Measurements from ENCODE around the gene YIF1A. TPM values are rescaled to one million over a fixed set of nuclear protein-coding genes. Genes with fewer than 3 reads are reported as not detected.

YIF1A gene, protein sequence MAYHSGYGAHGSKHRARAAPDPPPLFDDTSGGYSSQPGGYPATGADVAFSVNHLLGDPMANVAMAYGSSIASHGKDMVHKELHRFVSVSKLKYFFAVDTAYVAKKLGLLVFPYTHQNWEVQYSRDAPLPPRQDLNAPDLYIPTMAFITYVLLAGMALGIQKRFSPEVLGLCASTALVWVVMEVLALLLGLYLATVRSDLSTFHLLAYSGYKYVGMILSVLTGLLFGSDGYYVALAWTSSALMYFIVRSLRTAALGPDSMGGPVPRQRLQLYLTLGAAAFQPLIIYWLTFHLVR
- polyA plus RNA-seq (ENCODE audit: insufficient read length in 3 of 3) = 10 to 100 TPM; 43.3 to 61.5 (median 57.3) TPM
- long read RNA-seq, donor 1, transcript YIF1A-203 (8 exons, 1,124 nt) = major isoform, 30 of 47 reads
- long read RNA-seq, donor 1, partial matches to known transcripts = 7 of 47 reads
- long read RNA-seq, donor 1, other reads (novel, unspliced or antisense) = 0 of 47 reads
- long read RNA-seq, donor 2, transcript YIF1A-209 (3 exons, 540 nt) = minor isoform, 8 of 33 reads
- long read RNA-seq, donor 2, transcript YIF1A-203 (8 exons, 1,124 nt) = major isoform, 15 of 33 reads
- long read RNA-seq, donor 2, partial matches to known transcripts = 5 of 33 reads
- long read RNA-seq, donor 2, other reads (novel, unspliced or antisense) = 0 of 33 reads
- long read RNA-seq, donor 3, transcript YIF1A-209 (3 exons, 540 nt) = minor isoform, 5 of 89 reads
- long read RNA-seq, donor 3, transcript YIF1A-203 (8 exons, 1,124 nt) = major isoform, 50 of 89 reads
- long read RNA-seq, donor 3, partial matches to known transcripts = 24 of 89 reads
- long read RNA-seq, donor 3, other reads (novel, unspliced or antisense) = 6 of 89 reads
- long read RNA-seq, donor 4, transcript YIF1A-203 (8 exons, 1,124 nt) = major isoform, 28 of 53 reads
- long read RNA-seq, donor 4, transcript YIF1A-209 (3 exons, 540 nt) = minor isoform, 9 of 53 reads
- long read RNA-seq, donor 4, partial matches to known transcripts = 11 of 53 reads
- long read RNA-seq, donor 4, other reads (novel, unspliced or antisense) = 0 of 53 reads
- long read RNA-seq, donor 5 = 0 reads
- long read RNA-seq, donor 6, transcript YIF1A-209 (3 exons, 540 nt) = minor isoform, 14 of 58 reads
- long read RNA-seq, donor 6, transcript YIF1A-203 (8 exons, 1,124 nt) = major isoform, 28 of 58 reads
- long read RNA-seq, donor 6, partial matches to known transcripts = 8 of 58 reads
- long read RNA-seq, donor 6, other reads (novel, unspliced or antisense) = 0 of 58 reads
- long read RNA-seq, donor 7, transcript YIF1A-203 (8 exons, 1,124 nt) = major isoform, 36 of 64 reads
- long read RNA-seq, donor 7, transcript YIF1A-209 (3 exons, 540 nt) = minor isoform, 10 of 64 reads
- long read RNA-seq, donor 7, partial matches to known transcripts = 7 of 64 reads
- long read RNA-seq, donor 7, other reads (novel, unspliced or antisense) = 0 of 64 reads
- long read RNA-seq, donor 8, transcript YIF1A-203 (8 exons, 1,124 nt) = major isoform, 53 of 88 reads
- long read RNA-seq, donor 8, transcript YIF1A-209 (3 exons, 540 nt) = minor isoform, 14 of 88 reads
- long read RNA-seq, donor 8, partial matches to known transcripts = 14 of 88 reads
- long read RNA-seq, donor 8, other reads (novel, unspliced or antisense) = 0 of 88 reads
- long read RNA-seq, donor 9, transcript YIF1A-203 (8 exons, 1,124 nt) = major isoform, 32 of 57 reads
- long read RNA-seq, donor 9, transcript YIF1A-209 (3 exons, 540 nt) = minor isoform, 12 of 57 reads
- long read RNA-seq, donor 9, partial matches to known transcripts = 11 of 57 reads
- long read RNA-seq, donor 9, other reads (novel, unspliced or antisense) = 0 of 57 reads
- long read RNA-seq, donor 10, transcript YIF1A-209 (3 exons, 540 nt) = minor isoform, 10 of 57 reads
- long read RNA-seq, donor 10, transcript YIF1A-203 (8 exons, 1,124 nt) = major isoform, 34 of 57 reads
- long read RNA-seq, donor 10, partial matches to known transcripts = 9 of 57 reads
- long read RNA-seq, donor 10, other reads (novel, unspliced or antisense) = 0 of 57 reads
- long read RNA-seq, donor 11, transcript YIF1A-203 (8 exons, 1,124 nt) = major isoform, 33 of 43 reads
- long read RNA-seq, donor 11, transcript YIF1A-209 (3 exons, 540 nt) = minor isoform, 8 of 43 reads
- long read RNA-seq, donor 11, partial matches to known transcripts = 0 of 43 reads
- long read RNA-seq, donor 11, other reads (novel, unspliced or antisense) = 0 of 43 reads
- long read RNA-seq, donor 12, transcript YIF1A-203 (8 exons, 1,124 nt) = major isoform, 17 of 31 reads
- long read RNA-seq, donor 12, partial matches to known transcripts = 6 of 31 reads
- long read RNA-seq, donor 12, other reads (novel, unspliced or antisense) = 0 of 31 reads
- long read RNA-seq, donor 13 = 0 reads
- long read RNA-seq, donor 14, transcript YIF1A-209 (3 exons, 540 nt) = minor isoform, 6 of 54 reads
- long read RNA-seq, donor 14, transcript YIF1A-203 (8 exons, 1,124 nt) = major isoform, 39 of 54 reads
- long read RNA-seq, donor 14, partial matches to known transcripts = 8 of 54 reads
- long read RNA-seq, donor 14, other reads (novel, unspliced or antisense) = 0 of 54 reads
- long read RNA-seq, donor 15, transcript YIF1A-209 (3 exons, 540 nt) = minor isoform, 5 of 24 reads
- long read RNA-seq, donor 15, transcript YIF1A-203 (8 exons, 1,124 nt) = major isoform, 15 of 24 reads
- long read RNA-seq, donor 15, partial matches to known transcripts = 0 of 24 reads
- long read RNA-seq, donor 15, other reads (novel, unspliced or antisense) = 0 of 24 reads
- long read RNA-seq, donor 16, transcript YIF1A-209 (3 exons, 540 nt) = minor isoform, 21 of 153 reads
- long read RNA-seq, donor 16, transcript YIF1A-203 (8 exons, 1,124 nt) = major isoform, 87 of 153 reads
- long read RNA-seq, donor 16, transcript YIF1A-201 (7 exons, 943 nt) = minor isoform, 7 of 153 reads
- long read RNA-seq, donor 16, partial matches to known transcripts = 29 of 153 reads
- long read RNA-seq, donor 16, other reads (novel, unspliced or antisense) = 6 of 153 reads

DNA sequence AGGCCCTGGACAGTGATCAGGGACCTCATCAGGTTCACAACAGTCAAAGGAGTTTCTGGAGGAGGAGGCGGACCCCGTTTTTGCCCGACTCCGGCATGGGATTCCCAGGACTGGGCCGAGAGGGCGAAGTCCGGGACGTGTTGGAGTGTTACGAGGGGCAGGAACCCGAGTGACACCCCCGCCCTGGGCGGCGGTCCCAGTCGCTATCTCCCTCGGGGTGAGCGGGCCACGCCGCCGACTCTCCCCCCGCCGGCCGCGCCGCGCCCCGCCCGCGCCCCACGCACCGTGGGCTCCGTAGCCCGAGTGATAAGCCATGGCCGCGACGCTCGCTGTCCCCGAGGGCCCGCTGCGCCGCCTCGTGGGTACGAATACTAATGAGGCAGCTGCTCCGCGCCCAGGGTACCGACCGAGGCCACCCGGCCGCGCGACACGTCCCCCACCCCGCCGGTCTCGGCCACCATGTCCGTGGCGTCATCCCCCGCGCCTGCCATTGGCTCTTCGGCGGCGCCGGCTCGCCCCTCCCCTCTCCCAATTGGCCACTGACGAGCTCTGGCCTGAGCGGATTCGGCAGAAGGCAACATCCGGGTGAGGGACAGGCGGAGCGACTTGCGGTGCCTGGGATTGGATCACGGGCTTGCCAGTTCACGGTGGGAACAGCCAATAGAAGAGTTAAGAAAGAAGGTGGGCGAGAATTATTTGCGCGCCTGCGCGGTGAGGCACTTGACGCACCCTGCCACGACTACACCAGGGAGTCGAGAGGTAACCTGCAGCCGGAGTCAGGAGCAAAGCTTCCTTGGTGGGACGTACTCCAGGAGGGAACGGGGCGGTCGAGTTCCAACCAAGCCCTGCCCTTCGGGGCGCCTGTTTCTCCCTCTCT lies at the start of gene YIF1A:
TSS of gene YIF1A (minus strand) at position 473 of the 877 bp plus-strand sequence. CDS start at position 315, 158 bp downstream.
- peak; percentile 92 to 99 (median 98) for DNase-seq (ENCODE audit: extremely low read depth in 1 of 11, low read depth in 9 of 11, low spot score in 4 of 11)

DNA sequence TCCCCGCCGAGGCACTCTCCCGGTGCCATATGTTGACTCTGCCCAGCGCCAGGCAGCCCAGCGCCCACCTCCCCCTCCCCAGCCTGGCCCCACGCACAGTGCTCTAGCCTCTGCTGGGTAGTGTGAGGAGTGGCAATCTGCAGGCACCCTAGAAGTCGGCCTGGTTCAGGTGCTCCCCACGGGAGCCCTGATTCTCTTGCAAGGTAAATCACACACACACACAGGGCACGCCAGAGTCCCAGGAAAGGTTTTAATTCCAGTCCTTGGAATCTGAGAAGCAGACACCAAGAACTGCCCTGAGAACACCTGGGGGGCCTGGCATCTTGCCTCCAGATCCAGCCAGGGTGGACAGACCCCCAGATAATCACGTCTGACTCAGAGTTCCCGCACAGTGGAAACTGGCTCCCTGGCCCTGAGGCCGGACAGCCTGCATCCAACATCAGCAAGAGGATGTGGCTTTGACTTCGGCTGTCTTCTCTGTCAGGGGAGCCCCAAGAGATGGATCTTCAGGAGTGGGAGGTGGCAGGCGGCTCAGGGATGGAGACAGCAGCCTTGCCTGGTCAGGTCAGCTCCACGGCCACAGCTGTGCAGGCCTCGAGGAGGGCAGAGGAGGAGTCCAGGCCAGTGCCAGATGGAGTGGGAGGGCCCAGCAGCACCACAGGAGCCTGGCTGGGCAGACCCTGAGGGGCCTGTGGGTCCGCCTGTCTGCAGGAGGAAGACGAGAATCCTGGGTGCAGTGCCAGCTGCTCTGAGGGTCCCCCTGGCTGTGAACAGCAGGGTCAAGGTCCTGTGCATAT lies 48.4 kb upstream of the YIF1A start:
- DNase-seq (ENCODE audit: extremely low read depth in 1 of 11, low read depth in 9 of 11, low spot score in 4 of 11) = no peak

DNA sequence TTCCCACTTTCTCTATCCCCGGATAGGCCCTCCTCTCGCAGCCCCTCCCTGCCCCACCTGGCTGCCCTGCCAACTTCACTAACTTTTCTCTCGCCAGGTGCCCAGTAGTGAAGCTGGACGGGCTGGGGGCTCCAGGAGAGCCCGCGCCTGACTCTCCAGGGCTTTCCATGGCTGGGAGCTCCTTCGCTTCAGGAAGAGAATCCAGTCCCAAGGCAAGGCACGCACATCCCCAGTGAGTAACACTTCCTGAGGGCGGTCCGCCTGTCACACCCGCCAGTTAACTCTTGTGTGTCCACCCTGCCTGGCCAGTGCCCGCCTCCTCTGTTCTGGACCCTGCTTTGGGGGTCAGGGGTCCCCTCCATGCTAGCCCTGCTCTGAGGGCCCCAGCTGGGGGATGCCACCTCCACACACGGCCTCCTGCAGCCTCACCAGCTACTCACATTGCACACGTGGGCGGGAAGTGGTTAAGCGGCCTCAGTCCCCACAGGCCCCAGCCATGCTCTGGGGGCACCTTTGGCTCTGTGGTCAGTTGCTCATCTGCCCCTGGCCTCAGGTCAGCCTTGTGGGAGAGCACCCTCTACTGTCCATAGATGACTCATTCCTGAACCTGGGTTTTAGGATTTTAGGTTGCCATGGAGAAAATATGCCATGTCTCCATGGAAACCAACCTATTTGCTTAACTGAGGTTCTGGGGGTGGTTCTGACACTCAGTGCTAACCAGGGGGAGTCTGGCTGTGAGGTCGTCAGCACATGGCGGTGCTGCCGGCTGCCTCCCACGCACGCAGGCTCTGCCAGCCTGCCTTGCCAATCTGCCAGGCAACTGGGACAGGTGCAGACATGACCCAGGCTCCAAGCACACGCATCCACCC lies 47.5 kb upstream of the YIF1A start, which contains the start of gene RIN1:
TSS of gene RIN1 (minus strand) at position 201 of the 869 bp plus-strand sequence. CDS start at position 169, 32 bp downstream.
- no peak for DNase-seq (ENCODE audit: extremely low read depth in 1 of 11, low read depth in 9 of 11, low spot score in 4 of 11)

DNA sequence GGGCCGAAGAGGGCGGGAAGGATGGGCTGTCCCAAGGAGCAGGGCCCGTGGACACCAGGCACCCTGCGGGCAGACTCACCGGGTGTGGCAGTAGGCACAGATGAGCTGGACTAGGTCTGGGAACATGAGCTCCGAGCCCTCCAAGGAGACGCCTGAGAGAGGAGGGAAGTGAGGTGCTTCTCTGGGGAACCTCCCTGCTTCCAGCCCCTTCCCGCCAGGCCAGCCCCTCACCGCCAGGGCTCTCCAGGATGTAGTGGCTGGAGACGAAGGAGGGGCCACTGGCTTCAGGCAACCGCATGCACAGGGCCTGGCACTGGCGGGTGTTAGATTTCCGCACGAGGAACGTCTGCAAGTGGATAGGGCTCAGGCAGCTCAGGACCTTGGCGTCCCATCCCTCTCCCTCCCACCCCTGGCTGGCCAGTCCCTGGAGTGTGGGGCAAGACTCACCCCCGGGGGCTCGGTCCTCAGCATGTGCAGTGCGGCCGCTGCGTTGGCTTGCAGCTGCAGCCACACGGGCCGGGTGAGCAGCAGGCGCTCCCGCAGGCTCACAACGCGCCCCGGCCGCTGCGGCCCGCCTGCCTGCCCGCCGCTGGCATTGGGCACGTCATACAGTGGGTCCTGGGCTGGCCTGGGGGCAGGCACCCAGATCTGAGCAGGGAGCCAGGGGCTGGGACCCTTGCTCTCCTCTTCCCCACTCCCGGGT lies 46.7 kb upstream of the YIF1A start:
- no peak for DNase-seq (ENCODE audit: extremely low read depth in 1 of 11, low read depth in 9 of 11, low spot score in 4 of 11)

DNA sequence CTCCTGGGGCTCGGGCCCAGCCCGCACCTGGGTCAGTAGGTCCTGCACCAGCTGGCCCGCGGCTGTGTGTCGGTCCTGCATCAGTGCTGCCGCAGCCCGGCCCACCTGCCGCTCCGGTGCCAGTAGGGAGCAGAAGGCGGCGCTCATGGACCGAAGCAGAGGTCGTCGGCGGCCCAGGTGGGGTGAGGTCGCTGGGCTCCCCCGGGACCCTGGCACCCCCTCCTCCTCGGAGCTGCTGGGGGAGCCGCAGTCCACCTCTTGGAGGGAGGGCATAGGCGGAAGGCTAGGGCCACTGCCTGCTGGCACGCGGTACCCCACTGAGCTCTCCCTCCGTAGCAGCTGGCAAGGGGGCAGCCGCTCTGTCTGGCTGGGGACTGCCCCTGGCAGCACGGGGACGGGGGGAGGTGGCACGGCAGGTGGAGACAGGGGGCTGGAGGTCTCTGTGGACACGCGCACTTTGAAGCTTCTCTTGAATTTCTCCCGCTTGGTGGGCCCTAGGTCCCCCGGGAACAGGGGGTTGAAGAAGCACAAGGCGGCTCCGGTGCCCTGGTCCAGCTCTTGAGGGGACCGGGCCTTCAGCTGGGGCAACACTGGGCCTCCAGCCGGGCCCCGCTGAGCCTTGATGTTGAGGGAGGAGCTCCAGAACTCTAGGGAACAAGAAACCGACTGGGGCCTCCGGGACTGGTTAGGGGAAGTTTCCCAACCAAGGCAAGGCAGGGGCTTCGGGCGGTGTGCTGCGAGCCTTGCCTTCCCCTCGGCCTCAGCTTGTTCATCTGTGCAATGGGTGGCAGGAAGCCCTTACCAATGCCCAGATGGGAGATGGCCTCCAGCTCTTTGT lies 45.9 kb upstream of the YIF1A start:
- no peak for DNase-seq (ENCODE audit: extremely low read depth in 1 of 11, low read depth in 9 of 11, low spot score in 4 of 11)

DNA sequence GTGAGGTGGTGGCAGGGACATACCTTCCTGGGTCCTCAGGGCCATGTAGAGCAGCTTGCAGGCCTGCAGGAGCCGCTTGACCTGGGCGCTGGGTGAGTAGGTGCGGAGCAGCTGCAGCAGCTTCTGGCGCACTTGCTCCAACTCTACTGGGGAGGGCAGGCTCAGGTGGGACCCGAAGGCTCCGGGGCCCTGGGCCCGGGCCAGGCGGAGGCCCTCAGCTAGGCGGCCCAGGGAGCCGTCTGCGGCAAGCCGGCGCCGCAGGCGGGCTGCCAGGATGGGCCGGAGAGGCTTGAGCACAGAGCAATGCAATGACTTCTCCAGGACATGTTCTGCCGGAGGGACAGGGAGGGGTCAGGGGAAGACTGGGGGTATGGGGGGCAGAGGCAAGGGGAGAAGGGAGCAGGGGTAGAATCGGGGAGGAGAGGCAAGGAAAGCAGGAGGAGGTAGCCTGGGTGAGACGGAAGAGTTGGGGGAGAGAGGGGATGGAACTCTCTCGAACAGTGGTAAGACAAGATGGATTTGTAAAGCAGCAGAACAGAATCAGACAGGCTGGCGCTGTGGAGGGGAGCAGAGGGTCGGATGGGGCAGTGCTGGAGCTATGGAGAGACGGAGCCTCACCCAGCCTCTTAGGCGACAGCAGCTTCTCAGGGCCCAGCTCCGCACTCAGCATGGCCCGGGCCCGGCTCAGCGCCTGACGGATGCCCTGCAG lies 45.1 kb upstream of the YIF1A start:
- no peak for DNase-seq (ENCODE audit: extremely low read depth in 1 of 11, low read depth in 9 of 11, low spot score in 4 of 11)

DNA sequence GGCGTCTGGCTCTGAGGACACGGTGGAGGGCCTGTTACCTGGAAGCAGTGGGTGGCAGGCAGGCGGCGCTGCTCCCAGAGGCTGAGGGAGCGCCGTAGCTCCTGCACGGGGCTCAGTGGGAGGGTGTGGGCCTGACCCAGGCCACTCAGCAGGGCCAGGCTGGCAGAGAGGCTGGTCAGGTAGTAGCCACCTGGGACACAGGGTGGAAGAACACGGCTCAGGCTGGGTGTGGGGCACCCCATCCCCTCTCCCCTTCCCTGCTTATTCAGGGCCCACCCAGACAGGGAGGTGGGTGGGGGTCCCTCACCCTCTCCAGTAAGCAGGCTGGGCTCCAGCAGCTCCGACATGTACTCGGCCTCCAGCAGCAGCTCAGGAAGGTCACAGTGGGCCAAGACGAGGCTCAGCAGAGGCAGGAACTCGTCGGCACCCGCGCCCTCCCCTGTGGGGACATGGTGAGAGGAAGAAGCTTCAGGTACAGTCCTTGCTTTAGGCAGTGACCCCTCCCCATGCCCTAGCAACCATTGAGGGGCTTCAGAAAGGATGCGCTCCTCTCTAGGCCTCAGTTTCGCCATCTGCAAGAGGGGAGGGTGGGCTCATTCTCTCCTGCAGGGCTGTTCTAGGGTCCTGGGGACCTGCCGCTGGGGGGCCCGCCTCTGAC lies 44.4 kb upstream of the YIF1A start:
- DNase-seq (ENCODE audit: extremely low read depth in 1 of 11, low read depth in 9 of 11, low spot score in 4 of 11) = no peak

DNA sequence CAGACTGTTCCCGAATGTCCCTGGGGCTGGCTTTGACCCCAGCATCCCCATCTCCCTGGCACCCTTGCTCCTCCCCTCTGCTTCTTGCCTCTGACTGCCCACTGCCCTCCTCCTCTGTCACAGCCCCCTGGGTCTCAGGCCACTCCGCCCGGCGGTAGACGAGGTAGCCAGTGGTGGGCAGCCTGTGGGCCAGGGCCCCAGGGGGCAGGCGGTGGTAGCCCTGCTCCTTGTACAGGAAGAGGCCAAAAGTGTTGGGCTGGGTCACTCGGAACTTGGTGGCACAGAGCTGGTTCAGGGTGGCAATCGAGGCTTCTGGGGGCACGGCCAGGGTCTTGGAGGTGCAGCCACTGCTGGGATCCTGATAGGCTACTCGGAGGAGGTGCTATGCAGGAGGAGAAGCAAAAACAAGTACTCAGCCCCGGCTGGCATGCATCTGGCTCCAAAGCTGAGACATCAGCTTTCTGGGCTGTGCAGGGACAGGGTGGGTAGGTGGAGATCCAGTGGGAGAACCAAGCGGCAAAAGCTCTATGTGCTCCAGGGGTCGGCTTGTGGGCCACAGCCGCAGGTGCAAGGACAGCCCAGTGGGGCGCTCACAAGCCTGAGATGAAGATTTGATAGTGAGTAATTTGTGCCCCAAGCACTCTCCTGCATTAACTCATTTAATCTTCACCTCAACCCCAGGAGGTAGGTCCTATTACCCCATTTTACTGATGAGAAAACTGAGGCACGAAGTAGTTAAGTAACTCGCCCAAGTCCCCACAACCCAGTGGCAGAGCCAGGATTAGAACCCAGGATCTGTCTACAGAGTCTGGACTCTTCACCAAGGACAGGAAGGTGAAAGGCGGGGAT lies 43.7 kb upstream of the YIF1A start:
- no peak for DNase-seq (ENCODE audit: extremely low read depth in 1 of 11, low read depth in 9 of 11, low spot score in 4 of 11)

DNA sequence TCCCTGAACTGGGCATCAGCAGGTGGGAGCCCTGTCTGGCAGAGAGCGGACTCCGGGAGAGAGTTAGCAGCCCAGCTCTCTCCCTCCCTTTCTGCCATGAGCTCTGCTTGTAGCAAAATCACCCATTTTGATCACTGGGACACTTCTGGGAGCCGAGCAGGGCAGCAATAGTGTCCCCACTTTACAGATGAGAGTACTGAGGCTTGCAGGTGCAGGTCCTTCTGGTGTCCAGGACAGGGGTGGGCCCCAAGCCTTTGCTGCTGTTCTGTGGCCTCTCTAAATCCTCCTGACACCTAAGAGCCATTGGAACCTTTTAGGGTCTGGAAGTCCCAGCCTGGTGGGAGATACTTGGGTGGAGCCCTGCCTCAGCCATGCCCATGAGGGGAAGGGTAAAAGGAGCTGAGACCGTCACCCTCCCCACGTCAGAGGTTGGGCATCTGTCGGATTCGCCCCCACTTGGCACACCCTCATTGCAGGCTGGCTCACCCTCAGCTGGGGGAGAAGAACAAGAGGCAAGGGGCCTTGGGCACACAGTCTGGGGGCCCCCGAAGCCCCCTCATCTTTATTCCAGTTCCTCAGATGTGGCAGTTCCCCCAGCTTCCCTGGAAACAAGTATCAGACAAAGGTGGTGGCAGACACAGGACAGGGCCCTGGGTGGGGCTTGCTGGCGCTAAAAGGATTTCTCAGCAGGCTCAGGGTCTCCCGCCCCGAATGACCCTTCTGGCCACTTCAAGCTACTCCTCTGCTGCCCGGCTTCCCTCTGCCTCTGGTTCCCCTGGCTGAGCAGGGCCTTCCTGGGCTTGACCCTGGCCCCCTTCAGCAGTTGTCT lies 42.8 kb upstream of the YIF1A start:
- no peak for DNase-seq (ENCODE audit: extremely low read depth in 1 of 11, low read depth in 9 of 11, low spot score in 4 of 11)
